H9 (cell line): ENCODE measurements around the gene DNAJC18. TPM values are rescaled to one million over a fixed set of nuclear protein-coding genes. Genes with fewer than 3 reads are reported as not detected.
"Not testable (repeated sequence)": the region's sequence is repeated elsewhere in the genome, so short reads cannot be mapped to it uniquely, and the experiment has no call there.

Experiments used
- DNase-seq: peaks from one replicate; pipeline ENCODE4 v3.0.0-alpha.2; 2017
- H2AFZ ChIP-seq: one replicate; pipeline ENCODE4 v1.6.1; 2013; ENCODE audit warnings: mild to moderate bottlenecking, low read length, control low read depth, moderate library complexity
- H2AK5ac ChIP-seq: 2 replicates; pipeline ENCODE4 v1.6.1; 2013; ENCODE audit warnings: low read length, control low read depth, mixed read lengths; ENCODE audit not compliant: insufficient read length
- H2BK120ac ChIP-seq: one replicate; pipeline ENCODE4 v1.6.1; 2013; ENCODE audit warnings: low read depth, mild to moderate bottlenecking, low read length, control low read depth, inconsistent platforms; ENCODE audit not compliant: poor library complexity, severe bottlenecking
- H2BK12ac ChIP-seq: 2 replicates; pipeline ENCODE4 v1.6.1; 2013; ENCODE audit warnings: low read length, control low read depth, mixed read lengths, low read depth; ENCODE audit not compliant: insufficient read length
- H2BK15ac ChIP-seq: 2 replicates; pipeline ENCODE4 v1.6.1; 2013; ENCODE audit warnings: low read depth, low read length, control low read depth
- H2BK20ac ChIP-seq: one replicate; pipeline ENCODE4 v1.6.1; 2013; ENCODE audit warnings: low read depth, mild to moderate bottlenecking, low read length, control low read depth, inconsistent platforms; ENCODE audit not compliant: poor library complexity, severe bottlenecking
- H2BK5ac ChIP-seq: 2 replicates; pipeline ENCODE4 v1.6.1; 2013; ENCODE audit warnings: low read length, control low read depth, mixed read lengths; ENCODE audit not compliant: insufficient read length
- H3K14ac ChIP-seq: 2 replicates; pipeline ENCODE4 v1.6.1; 2013; ENCODE audit warnings: low read length, control low read depth; ENCODE audit not compliant: insufficient read depth
- H3K18ac ChIP-seq: 2 replicates; pipeline ENCODE4 v1.6.1; 2013; ENCODE audit warnings: low read depth, mild to moderate bottlenecking, mixed read lengths, low read length, control low read depth; ENCODE audit not compliant: insufficient read length
- H3K23ac ChIP-seq: 2 replicates; pipeline ENCODE4 v1.6.1; 2013; ENCODE audit warnings: low read length, control low read depth, mixed read lengths, low read depth; ENCODE audit not compliant: insufficient read length
- H3K23me2 ChIP-seq: 2 replicates; pipeline ENCODE4 v1.6.1; 2013; ENCODE audit warnings: low read depth, mild to moderate bottlenecking, mixed read lengths, low read length, control low read depth; ENCODE audit not compliant: insufficient read length, poor library complexity, severe bottlenecking
- H3K27ac ChIP-seq: 2 replicates; pipeline ENCODE4 v1.5.1; 2013; ENCODE audit warnings: low read length, control low read depth, mixed read lengths, low read depth; ENCODE audit not compliant: insufficient read length
- H3K27me3 ChIP-seq: 2 replicates; pipeline ENCODE4 v1.6.1; 2013; ENCODE audit warnings: low read length, control low read depth, inconsistent platforms; ENCODE audit not compliant: insufficient read depth
- H3K4ac ChIP-seq: 2 replicates; pipeline ENCODE4 v1.6.1; 2013; ENCODE audit warnings: low read depth, mild to moderate bottlenecking, control low read depth, inconsistent platforms, low read length, moderate library complexity
- H3K4me1 ChIP-seq: 2 replicates; pipeline ENCODE4 v1.6.1; 2013; ENCODE audit warnings: low read length, control low read depth, inconsistent platforms; ENCODE audit not compliant: insufficient read depth
- H3K4me2 ChIP-seq: 2 replicates; pipeline ENCODE4 v1.6.1; 2013; ENCODE audit warnings: low read length, control low read depth, mixed read lengths; ENCODE audit not compliant: insufficient read length, insufficient read depth
- H3K56ac ChIP-seq: 2 replicates; pipeline ENCODE4 v1.6.1; 2013; ENCODE audit warnings: low read depth, mild to moderate bottlenecking, mixed read lengths, low read length, control low read depth; ENCODE audit not compliant: insufficient read length
- H3K79me1 ChIP-seq: 2 replicates; pipeline ENCODE4 v1.6.1; 2013; ENCODE audit warnings: low read depth, mild to moderate bottlenecking, moderate library complexity, low read length, control low read depth, inconsistent platforms; ENCODE audit not compliant: insufficient read depth, poor library complexity, severe bottlenecking
- H3K79me2 ChIP-seq: 2 replicates; pipeline ENCODE4 v1.6.1; 2013; ENCODE audit warnings: low read length, control low read depth, inconsistent platforms; ENCODE audit not compliant: insufficient read depth
- H3K9ac ChIP-seq: 2 replicates; pipeline ENCODE4 v1.6.1; 2013; ENCODE audit warnings: low read length, control low read depth, mixed read lengths; ENCODE audit not compliant: insufficient read length; ENCODE audit errors: extremely low read depth
- H3K9me3 ChIP-seq: one replicate; pipeline ENCODE4 v1.6.1; 2013; ENCODE audit warnings: low read depth, low read length, inconsistent platforms; ENCODE audit not compliant: control insufficient read depth
- H3T11ph ChIP-seq: one replicate; pipeline ENCODE4 v1.6.1; 2013; ENCODE audit warnings: mild to moderate bottlenecking, low read length, control low read depth, inconsistent platforms
- H4K20me1 ChIP-seq: one replicate; pipeline ENCODE4 v1.6.1; 2013; ENCODE audit not compliant: control insufficient read depth, insufficient read length, insufficient read depth
- H4K5ac ChIP-seq: 2 replicates; pipeline ENCODE4 v1.6.1; 2013; ENCODE audit warnings: low read depth, mild to moderate bottlenecking, mixed read lengths, low read length, control low read depth; ENCODE audit not compliant: insufficient read length
- H4K8ac ChIP-seq: replicated peaks from 2 replicates; pipeline ENCODE4 v1.6.1; 2013; ENCODE audit warnings: low read length, control low read depth, mixed read lengths, low read depth; ENCODE audit not compliant: insufficient read length
- H4K91ac ChIP-seq: 2 replicates; pipeline ENCODE4 v1.6.1; 2013; ENCODE audit warnings: low read depth, mild to moderate bottlenecking, moderate library complexity, mixed read lengths, low read length, control low read depth; ENCODE audit not compliant: insufficient read length
- H3K27ac Mint-ChIP-seq, 3 experiments: 2 replicates in 2 of 3; 3 replicates in 1 of 3; pipeline ENCODE4 v1.8.0; 2020 to 2021; ENCODE audit warnings: mixed read lengths in 3 of 3, mild to moderate bottlenecking in 1 of 3, moderate library complexity in 1 of 3
- H3K27me3 Mint-ChIP-seq: 2 replicates; pipeline ENCODE4 v1.8.0; 2021; ENCODE audit warnings: low read depth, mild to moderate bottlenecking, moderate library complexity, mixed read lengths
- H3K36me3 Mint-ChIP-seq, 3 experiments: 2 replicates in 2 of 3; 3 replicates in 1 of 3; pipeline ENCODE4 v1.8.0; 2020 to 2021; ENCODE audit warnings: low read depth in 3 of 3, mixed read lengths in 3 of 3; ENCODE audit not compliant: insufficient read depth in 1 of 3
- H3K4me1 Mint-ChIP-seq, 2 experiments: 2 replicates each; pipeline ENCODE4 v1.8.0; 2020; ENCODE audit warnings: mixed read lengths in 2 of 2
- H3K4me3 Mint-ChIP-seq, 2 experiments: 2 replicates in 1 of 2; 3 replicates in 1 of 2; pipeline ENCODE4 v1.8.0; 2020 to 2021; ENCODE audit warnings: mild to moderate bottlenecking in 2 of 2, mixed read lengths in 2 of 2, moderate library complexity in 1 of 2
- H3K9me3 Mint-ChIP-seq, 2 experiments: 2 replicates in 1 of 2; 3 replicates in 1 of 2; pipeline ENCODE4 v1.8.0; 2020; ENCODE audit warnings: mild to moderate bottlenecking in 2 of 2, mixed read lengths in 2 of 2, moderate library complexity in 1 of 2
- CTCF ChIP-seq: fragments of 200-600 bp; sonication (generic); conservative IDR thresholded peaks from 3 replicates; pipeline ENCODE4 v1.8.0; 2021; ENCODE audit warnings: antibody characterized with exemption, mild to moderate bottlenecking
- WGBS: extraction: QIAGEN DNeasy Blood & Tissue Kit; methylation state at CpG from one replicate; pipeline ENCODE4 v1.1.7; 2013; ENCODE audit warnings: missing lambda C conversion rate, low lambda C conversion rate, mixed read lengths; ENCODE audit not compliant: insufficient read length; ENCODE audit errors: extremely low coverage; 5-methylcytosine and 5-hydroxymethylcytosine counted together
- total RNA-seq: library from RNA; stranded (reverse); gene quantifications from 2 replicates; pipeline ENCODE4 v1.2.1, GENCODE V29; 2021

The DNAJC18 gene
- total RNA-seq, 1 experiment from 2014 or later, result 26.5 TPM

- WGBS, result no CpG with 5 or more reads among the region's 12 CpGs
- Histone ChIP-seq H3K14ac (no peak overlapping the region), H2BK120ac (no peak overlapping the region), H3K79me1 (no peaks in the 10 kb centered on the region), H3K79me2 (no peaks in the 10 kb centered on the region), H2AK5ac (no peak overlapping the region), H3K4me1 (no peaks in the 10 kb centered on the region), H2BK15ac (no peak overlapping the region), H2BK12ac (no peak overlapping the region), H3K56ac (no peak overlapping the region), H3K27me3 (no peaks in the 10 kb centered on the region), H3K9me3 (no peaks in the 10 kb centered on the region), H4K91ac (no peak overlapping the region), H3K9ac (no peak overlapping the region), H3K23ac (no peak overlapping the region), H2BK5ac (no peak overlapping the region), H2BK20ac (no peak overlapping the region), H3K4me2 (no peak overlapping the region), H4K8ac (no peak overlapping the region), H4K20me1 (no peaks in the 10 kb centered on the region), H4K5ac (no peak overlapping the region), H3K18ac (no peak overlapping the region), H3T11ph (no peak overlapping the region), H3K23me2 (no peaks in the 10 kb centered on the region), H3K4ac (no peak overlapping the region), H2AFZ (no peak overlapping the region), H3K27ac (no peak overlapping the region)
- Mint-ChIP-seq H3K27ac (no peak overlapping the region; a peak in 1 of 7 replicates), H3K9me3 (no peaks in the 10 kb centered on the region), H3K4me1 (peaks cover 7 to 28% of the 10 kb centered on the region in 2 experiments), H3K27me3 (no peaks in the 10 kb centered on the region), H3K4me3 (no peak overlapping the region), H3K36me3 (no peaks in the 10 kb centered on the region)
- no peak for DNase-seq
- TF ChIP-seq CTCF, result no peak
Observed at GRCh38 chr5:139481122-139481533, 41.8 kb upstream of the DNAJC18 start.

- WGBS, result no CpG with 5 or more reads among the region's 4 CpGs
- not testable (repeated sequence) for H4K20me1 ChIP-seq, H3K27ac ChIP-seq
Observed at GRCh38 chr5:139479729-139480128, 40.4 kb upstream of the DNAJC18 start.

More at GRCh38 chr5:139479729-139480128, 40.4 kb upstream of the DNAJC18 start:
- not testable (repeated sequence) for H2BK120ac ChIP-seq, H3K9me3 ChIP-seq, H2AFZ ChIP-seq, H3K4me3 Mint-ChIP-seq, H2BK15ac ChIP-seq, H3K23me2 ChIP-seq, H2BK20ac ChIP-seq, H4K91ac ChIP-seq, H3K27ac Mint-ChIP-seq, H3K4me1 ChIP-seq, H2BK5ac ChIP-seq, H3K18ac ChIP-seq, H3K79me1 ChIP-seq, H3K9ac ChIP-seq, H3K27me3 ChIP-seq, H3K14ac ChIP-seq, H3K79me2 ChIP-seq, DNase-seq, H3T11ph ChIP-seq, H2BK12ac ChIP-seq, H3K27me3 Mint-ChIP-seq, H2AK5ac ChIP-seq, H3K4ac ChIP-seq, H3K23ac ChIP-seq, H3K4me2 ChIP-seq, H3K36me3 Mint-ChIP-seq, H3K56ac ChIP-seq, H4K5ac ChIP-seq, H4K8ac ChIP-seq, H3K9me3 Mint-ChIP-seq
- H3K4me1 Mint-ChIP-seq, result peaks cover 8 to 28% of the 10 kb centered on the region in 2 experiments
